GM18907 (cell line): ENCODE data around the gene ZNF544.
"Not testable (repeated sequence)": the region's sequence is repeated elsewhere in the genome, so short reads cannot be mapped to it uniquely, and the experiment has no call there.

Source experiments
- ATAC-seq: cut with Tn5 transposase; IDR thresholded peaks from one replicate; pipeline ENCODE4 v1.9.1; 2021; ENCODE audit warnings: mild to moderate bottlenecking, moderate library complexity; ENCODE audit not compliant: unreplicated experiment

The ZNF544 gene

DNA sequence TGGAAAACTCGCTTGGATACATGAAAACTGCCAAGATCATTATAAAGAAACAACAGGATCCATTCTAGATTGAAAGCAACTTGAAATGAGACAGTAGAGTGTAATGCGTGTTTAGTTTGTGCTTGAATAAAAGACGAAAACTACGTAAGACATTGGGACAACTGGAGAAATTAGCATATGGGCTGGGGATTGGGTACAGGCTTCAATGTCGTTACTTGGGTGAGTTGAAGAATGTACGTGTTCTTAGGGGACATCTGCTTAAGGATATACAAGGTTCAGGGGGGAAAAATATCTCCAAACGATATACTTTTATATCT, 76.0 kb downstream of the ZNF544 start:
- no peak for ATAC-seq

DNA sequence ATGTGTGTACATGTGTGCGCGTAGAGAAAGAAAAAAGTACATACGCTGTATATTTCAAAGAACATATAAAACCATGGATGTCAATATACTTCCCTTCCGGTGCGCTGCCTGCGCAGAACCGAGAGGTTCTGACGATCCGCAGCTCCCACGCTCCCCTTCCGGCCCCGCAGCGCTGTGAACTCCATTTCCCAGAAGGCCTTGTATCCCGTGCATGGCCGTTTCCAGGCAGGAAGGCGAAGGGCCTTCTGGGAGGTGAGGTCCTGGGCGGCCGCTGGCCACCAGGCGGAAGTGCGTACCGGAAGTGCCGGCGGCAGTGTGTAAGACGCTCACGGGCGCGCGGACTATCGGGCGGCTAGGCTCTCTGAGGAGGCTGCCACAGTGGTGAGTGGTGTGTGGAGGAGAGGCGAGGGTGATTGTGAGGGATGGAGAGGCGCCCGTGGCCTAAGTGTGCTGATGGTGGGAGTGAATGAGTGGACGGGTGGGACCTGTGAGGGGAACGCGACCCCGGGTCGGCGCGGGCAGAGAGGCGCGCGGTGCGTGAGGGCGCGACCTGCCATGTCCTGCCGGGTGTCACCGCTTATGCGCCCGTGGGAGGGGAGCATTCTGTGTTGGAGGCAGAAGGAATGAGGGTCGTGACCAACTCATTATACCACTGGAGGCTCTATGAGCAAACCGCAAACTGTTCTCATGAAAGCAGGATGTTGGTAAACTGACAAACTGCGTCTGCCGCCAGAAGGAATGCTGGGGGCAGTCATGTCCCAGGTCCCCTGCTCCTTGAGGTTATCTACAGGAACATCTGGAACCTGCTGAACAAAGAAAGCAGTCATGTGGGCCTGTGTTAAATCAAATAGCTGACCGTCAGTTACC, 76.6 kb downstream of the ZNF544 start, which contains the start of gene ERVK3-1:
Gene ERVK3-1, plus strand, starts transcription at position 313 of the 867 bp plus-strand sequence. CDS start 6,792 bp downstream, outside the sequence.
- peak; percentile 94 for ATAC-seq

DNA sequence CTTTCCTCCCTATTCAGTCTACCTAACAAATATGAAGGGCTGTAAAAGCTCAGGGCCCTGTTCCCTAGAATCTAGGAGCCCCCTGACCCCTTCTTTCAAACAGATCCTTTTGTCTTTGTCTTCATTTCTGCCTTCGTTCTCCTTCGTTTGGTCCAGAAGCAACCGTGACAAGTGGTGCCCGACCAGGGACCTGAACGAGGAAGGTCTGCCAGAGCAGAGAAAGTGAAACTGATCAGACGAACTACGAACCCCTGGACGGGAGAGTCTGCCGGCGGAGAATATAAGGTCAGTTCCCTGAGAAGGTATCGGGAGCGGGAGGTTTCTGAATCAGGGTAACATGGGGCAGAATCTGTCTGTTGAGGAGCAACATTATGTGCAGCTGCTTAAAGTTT, 77.2 kb downstream of the ZNF544 start:
- ATAC-seq, result no peak

DNA sequence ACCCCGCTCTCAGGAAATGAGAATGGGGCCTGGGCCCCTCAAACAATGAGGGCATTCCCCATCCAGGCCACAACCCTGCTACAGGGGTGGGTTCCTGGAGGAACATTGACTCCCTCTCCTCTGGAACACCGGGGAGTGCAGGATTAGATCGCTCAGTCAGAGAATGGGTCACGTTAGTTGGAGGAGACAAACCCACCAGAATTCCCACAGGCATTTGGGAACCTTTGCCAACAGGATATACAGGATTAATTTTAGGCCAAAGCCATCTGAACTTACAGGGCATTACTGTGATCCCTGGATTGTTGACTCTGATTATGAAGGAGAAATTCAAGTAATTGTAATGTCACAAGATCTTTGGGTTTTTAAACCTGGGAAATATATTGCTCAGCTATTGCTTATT, 79.0 kb downstream of the ZNF544 start:
- ATAC-seq, result no peak

DNA sequence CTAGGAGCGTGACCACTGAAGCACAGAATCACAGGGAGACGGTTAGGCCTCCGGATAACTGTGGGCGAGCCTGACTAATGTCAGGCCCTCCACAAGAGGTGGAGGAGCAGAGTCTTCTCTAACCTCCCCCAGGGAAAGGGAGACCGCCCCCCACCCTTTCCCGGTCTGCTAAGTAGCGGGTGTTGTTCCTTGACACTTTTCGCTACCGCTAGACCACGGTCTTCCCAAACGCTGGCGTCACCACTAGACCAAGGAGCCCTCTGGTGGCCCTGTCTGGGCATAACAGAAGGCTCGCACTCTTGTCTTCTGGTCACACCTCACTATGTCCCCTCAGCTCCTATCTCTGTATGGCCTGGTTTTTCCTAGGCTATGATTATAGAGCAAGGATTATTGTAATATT, 82.0 kb downstream of the ZNF544 start:
- not testable (repeated sequence) for ATAC-seq

DNA sequence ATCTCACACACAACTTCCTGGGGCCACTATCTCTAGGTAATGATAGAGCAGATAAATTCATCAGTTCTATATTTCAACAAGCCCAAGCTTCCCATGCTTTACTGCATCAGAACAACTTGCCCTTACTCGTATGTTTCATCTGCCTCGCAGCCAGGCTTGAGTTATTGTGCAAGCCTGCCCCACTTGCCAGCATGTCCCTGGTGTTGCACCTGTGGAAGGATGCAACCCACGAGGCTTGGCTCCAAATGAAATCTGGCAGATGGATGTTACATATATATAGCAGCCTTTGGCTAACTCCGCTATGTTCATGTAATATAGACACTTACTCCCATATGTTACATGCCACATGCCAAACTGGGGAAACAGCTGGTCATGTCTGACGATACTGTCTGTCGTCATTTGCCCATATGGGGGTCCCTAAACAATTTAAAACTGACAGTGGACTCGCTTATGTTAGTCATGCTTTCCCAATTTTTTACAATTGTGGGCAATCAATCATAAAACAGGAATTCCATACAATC, 82.7 kb downstream of the ZNF544 start:
- ATAC-seq, result no peak
